Astrocyte of the cerebellum (primary cell): Measurements from ENCODE around the gene SCN5A.

Source experiments
- DNase-seq: peaks from one replicate; pipeline ENCODE4 v3.0.0-alpha.2; 2011; ENCODE audit warnings: low read depth
- H3K4me3 ChIP-seq: 2 replicates; pipeline ENCODE4 v1.5.1; 2011; ENCODE audit warnings: mild to moderate bottlenecking, low read depth, low read length, moderate library complexity
- in situ Hi-C: cut with HindIII; loops from 2 replicates; pipeline ENCODE4 v1.10.0; 2017; ENCODE audit warnings: low sequenced_read_pairs
- TF ChIP-seq, protein P1 (sequence below): IDR thresholded peaks from 2 replicates; pipeline ENCODE4 v1.5.1; 2012; ENCODE audit warnings: low read length, low read depth, moderate library complexity, mild to moderate bottlenecking; ENCODE audit errors: missing control alignments

Gene SCN5A

DNA sequence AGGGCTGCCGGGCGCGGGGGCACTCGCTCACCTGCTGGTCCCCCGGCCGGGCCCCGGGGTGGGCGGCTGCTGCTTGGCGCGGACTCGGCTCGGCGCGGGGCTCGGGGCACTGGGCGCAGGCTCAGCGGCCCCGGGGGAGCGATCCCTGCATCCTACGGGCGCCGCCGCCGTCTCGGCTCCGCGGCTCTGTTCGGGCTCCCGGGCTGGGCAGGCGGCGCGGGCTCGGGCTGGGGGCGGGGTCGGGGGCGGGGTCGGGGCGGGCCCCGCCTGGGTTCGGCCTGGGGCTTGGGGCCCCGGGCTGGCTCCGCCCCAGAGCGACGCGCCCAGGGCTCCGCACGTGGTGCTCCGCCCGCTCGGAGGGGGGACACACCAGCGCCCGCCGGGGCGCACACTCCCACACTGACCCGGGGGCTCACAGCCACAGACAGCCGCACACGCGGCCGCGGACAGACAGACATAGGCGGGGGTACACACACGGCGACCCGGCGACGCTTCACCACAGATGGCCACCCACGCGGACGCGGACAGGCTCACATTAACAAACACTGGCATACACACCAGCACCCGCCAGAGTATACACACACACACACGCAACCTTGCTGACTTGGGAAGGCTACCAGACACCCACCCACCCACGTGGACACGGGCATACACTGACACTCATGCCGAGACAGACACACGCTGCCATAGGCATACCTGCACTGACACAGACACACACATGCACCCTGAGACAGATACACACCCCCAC is at the start of gene SCN5A:
SCN5A (minus strand) TSS at position 188 of the 748 bp plus-strand sequence. CDS start 16,380 bp downstream, outside the sequence.
- no peak for DNase-seq
- TF ChIP-seq, protein P1, sequence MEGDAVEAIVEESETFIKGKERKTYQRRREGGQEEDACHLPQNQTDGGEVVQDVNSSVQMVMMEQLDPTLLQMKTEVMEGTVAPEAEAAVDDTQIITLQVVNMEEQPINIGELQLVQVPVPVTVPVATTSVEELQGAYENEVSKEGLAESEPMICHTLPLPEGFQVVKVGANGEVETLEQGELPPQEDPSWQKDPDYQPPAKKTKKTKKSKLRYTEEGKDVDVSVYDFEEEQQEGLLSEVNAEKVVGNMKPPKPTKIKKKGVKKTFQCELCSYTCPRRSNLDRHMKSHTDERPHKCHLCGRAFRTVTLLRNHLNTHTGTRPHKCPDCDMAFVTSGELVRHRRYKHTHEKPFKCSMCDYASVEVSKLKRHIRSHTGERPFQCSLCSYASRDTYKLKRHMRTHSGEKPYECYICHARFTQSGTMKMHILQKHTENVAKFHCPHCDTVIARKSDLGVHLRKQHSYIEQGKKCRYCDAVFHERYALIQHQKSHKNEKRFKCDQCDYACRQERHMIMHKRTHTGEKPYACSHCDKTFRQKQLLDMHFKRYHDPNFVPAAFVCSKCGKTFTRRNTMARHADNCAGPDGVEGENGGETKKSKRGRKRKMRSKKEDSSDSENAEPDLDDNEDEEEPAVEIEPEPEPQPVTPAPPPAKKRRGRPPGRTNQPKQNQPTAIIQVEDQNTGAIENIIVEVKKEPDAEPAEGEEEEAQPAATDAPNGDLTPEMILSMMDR: no peak
- in situ Hi-C loops: loop anchor here (5.0 to 10.0 kb wide), 3 partner anchors 92 to 195 kb away; no protein-coding TSS in a partner anchor
- peak within 1 kb of the TSS; percentile 54 for H3K4me3 ChIP-seq

DNA sequence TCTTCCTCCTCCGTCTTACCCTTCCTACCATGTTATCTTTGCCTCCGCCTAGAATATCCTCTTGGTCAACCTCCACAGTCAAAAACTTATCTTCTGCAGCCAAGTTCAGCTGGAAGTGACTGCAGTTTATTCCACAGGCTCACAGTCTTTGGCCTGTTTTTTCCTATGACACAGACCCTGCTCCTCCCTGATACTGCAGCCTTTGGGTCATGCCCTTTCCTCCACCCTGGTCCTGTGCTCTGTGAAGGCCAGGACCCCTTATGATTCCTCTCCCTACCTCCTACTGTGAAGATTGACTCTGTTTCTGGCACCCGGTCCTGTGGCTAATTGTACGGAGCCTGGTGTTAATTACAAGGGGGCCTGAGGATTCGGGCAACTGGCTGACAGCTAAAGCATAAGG is 49.3 kb upstream of the SCN5A start:
- no peak overlapping the region for H3K4me3 ChIP-seq
- in situ Hi-C loops: no loop called here
- TF ChIP-seq, protein P1: no peak
- no peak for DNase-seq

DNA sequence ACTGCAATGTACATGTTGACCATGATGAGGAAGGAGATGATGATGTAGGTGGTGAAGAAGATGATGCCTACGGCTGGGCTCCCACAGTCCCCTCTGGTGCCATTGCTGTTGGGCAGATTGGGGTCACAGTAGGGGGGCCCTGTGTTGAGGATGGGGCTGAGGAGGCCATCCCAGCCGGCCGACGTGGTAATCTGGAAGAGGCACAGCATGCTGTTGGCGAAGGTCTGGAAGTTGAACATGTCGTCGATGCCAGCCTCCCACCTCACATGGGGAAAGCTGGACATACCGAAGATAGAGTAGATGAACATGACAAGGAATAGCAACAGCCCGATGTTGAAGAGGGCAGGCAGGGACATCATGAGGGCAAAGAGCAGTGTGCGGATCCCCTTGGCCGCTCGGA is 48.6 kb upstream of the SCN5A start:
- TF ChIP-seq, protein P1: no peak
- DNase-seq: no peak
- in situ Hi-C loops: no loop called here
- H3K4me3 ChIP-seq: no peak overlapping the region

DNA sequence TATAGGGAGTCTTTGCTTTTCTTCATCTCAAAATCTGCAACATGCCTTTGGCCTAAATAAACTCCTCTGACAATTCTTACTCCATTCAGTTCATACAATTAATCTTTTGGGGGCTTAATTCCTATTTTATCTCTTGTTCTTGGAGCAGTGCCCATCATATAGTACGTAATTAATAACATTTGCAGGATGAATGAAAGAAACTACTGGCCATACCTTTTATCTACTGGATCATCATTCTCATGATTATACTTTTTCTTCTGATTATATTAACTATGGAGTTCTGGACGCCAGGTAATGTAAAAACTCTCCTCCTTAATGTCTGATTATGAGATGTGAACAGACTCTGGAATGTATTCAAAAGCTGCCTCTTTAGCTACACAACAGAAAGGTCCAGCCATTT is 46.5 kb upstream of the SCN5A start:
- TF ChIP-seq, protein P1: no peak

DNA sequence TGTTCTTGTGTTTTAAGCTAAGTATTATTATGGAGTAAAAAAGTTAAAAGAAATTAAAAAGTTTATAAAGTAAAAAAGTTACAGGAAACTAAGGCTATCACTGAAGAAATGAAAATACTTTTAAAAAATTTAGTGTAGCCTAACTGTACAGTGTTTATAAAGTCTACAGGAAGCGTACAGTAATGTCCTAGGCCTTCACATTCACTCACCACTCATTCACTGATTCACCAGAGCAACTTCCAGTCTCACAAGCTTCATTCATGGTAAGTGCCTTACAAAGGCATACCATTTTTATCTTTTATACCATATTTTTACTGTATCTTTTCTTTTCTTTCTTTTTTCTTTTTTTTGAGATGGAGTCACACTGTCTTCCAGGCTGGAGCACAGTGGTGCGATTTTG is 40.7 kb upstream of the SCN5A start:
- TF ChIP-seq, protein P1: no peak
- H3K4me3 ChIP-seq: no peak overlapping the region
- in situ Hi-C loops: no loop called here
- no peak for DNase-seq

More for the DNA sequence above, 46.5 kb upstream of the SCN5A start:
- DNase-seq: no peak
- in situ Hi-C loops: no loop called here
- no peak overlapping the region for H3K4me3 ChIP-seq

DNA sequence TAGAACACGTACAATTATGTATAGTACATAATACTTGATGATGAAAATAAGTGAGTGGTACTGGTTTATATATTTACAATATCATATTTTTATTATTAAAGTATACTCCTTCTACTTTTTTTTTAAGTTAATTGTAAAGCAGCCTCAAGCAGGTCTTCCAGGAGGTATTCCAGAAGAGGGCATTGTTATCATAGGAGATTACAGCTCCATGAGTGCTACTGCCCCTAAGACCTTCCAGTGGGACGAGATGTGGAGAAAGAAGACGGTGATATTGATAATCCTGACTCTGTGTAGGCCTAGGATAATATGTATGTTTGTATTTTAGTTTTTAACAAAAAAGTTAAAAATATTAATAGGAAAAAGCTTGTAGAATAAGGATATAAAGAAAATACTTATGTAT is 40.3 kb upstream of the SCN5A start:
- in situ Hi-C loops: no loop called here

More for the DNA sequence above, 40.3 kb upstream of the SCN5A start:
- TF ChIP-seq, protein P1: no peak
- no peak overlapping the region for H3K4me3 ChIP-seq
- DNase-seq: no peak
